HG02623 (cell line): ENCODE results near the gene MTHFR.

Experiments
- ATAC-seq: cut with Tn5 transposase; IDR thresholded peaks from one replicate; pipeline ENCODE4 v1.9.1; 2021; ENCODE audit warnings: moderate library complexity; ENCODE audit not compliant: unreplicated experiment

Gene MTHFR

DNA sequence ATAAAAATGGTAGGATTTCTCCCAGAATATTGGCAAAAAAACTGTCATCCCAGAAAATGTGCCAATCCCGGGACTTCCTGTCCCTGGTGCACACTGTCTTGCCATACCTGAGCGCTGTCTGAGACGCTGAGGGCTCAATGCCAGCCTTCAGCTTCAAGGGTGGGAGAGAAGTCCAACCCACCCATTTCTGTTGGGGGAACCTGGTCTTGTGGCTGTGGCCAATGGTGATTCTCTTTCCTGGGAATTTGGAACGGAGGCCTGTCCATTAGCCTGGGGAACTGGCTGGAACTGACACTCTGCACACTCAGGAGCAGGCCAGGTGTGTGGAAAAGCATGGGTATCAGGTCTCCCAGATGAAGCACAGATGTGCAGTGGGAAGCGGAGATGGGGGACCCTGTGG, 6.7 kb downstream of the MTHFR start:
- ATAC-seq, result no peak

- no peak for ATAC-seq
These were observed 8.1 kb downstream of the MTHFR start for GRCh38 chr1:11797525-11798216.

DNA sequence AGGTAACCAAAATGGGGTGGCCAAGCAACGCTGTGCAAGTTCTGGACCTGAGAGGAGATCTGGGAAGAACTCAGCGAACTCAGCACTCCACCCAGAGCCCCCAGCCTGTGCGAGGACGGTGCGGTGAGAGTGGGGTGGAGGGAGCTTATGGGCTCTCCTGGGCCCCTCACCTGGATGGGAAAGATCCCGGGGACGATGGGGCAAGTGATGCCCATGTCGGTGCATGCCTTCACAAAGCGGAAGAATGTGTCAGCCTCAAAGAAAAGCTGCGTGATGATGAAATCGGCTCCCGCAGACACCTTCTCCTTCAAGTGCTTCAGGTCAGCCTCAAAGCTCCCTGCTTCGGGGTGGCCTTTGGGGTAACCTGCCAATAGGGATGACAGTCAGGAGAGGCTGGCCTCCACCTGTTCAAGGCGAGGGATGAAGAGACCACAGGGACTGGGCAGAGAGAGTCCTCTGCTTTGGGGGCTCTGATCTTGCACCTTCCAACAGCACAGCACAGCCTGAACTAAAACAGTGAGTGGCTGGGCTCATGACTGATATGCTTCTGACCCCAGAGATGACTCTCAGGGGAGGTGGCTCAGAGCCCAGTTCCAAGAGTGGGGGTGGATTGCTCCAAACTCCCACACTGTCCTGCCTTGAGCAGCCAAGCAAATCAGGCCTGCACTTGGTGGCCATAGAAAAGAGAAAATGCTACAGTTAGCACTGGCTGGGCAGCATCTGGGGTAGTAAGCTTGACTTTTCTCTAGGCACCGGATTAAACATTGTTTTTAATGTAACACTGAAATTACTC, 9.5 kb downstream of the MTHFR start:
- ATAC-seq, result no peak

GRCh38 chr1:11795238-11795890, 10.4 kb downstream of the MTHFR start:
- no peak for ATAC-seq

- ATAC-seq, result no peak
These were observed 11.1 kb downstream of the MTHFR start for GRCh38 chr1:11794446-11795237.

DNA sequence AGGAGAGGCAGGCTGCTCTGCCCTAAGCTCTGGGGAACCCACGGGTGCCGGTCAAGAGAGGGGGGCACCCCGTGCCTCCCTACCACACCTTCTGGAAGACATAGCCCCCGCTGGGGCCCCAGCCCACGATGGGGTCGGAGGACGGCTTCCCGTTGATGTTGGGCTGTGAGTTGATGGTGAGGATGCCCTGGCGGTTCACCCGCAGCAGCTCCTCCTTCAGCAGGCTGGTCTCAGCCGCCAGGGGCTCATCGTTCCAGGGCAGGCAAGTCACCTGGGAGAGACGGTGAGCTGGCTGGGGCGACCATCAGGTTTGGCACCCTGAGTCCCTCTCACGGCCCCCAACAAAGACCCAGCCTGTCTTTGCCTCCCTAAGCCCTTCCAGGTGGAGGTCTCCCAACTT, 11.9 kb downstream of the MTHFR start:
- ATAC-seq, result no peak

- no peak for ATAC-seq
These were observed 13.7 kb downstream of the MTHFR start for GRCh38 chr1:11792106-11792505.

DNA sequence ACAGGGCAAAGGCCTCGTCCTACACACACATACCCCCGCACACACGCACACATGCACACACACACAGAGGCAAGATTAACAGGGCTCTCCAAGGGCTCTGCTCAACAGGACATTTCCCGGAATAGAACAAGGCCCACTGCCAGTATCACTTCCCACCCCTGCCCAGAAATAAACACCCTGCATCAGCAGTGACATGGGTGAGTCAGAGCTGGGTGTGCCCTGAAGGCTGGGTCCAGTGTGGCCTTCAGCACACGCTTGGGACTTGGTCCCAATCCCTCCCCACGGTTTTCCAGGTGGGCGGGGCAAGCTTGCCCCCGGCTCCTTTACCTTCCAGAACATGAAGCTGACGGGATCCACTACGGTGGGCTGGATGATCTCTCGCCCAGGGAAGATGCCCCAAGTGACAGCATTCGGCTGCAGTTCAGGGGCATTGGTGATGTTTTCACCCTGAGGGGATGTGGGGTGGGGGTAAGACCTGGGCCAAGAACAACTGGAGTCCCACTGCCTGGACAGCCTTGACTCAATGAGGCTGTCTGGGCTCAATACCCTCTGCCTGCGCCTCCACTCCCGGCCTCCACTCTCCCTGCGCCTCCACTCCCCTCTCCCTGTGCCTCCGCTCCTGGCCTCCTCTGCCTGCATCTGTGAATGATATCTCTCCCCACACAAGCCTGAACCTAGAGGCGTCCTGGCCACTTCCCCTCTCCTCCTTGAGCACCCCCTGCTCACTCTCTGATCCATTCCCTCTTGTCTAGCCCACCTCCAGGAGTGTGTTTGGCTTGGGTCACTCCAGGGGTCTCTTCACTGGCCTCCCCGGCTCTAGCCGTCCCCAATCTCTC, 14.7 kb downstream of the MTHFR start:
- no peak for ATAC-seq

GRCh38 chr1:11790101-11790879, 15.5 kb downstream of the MTHFR start:
- ATAC-seq, result no peak

GRCh38 chr1:11789126-11790067, 16.4 kb downstream of the MTHFR start:
- no peak for ATAC-seq

DNA sequence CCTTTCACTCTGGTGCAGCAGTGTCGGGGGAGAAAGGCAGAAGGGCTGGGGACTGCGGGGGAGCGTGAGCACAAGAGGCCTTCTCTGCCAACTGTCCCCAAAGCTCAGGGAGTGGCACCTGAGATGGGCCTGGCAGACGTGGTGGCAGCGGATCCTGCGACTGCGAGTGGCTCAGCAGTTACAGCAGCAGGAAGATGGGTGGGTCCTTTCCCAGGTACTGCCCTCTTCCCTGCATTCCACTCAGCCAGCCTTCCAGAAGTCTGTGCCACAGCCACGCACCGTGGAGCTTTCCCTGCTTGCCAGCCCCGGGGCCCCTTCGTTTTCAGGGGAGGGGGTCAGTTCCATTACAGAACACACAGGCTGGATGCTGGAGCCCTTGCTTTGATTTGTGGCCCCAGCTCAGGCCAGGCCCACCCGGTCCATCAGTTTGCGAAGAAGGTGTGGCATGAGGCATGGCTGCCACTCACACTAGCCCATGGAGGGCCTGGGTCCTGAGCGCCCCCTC, 17.2 kb downstream of the MTHFR start:
- ATAC-seq, result no peak

- ATAC-seq, result no peak
These were observed 17.8 kb downstream of the MTHFR start for GRCh38 chr1:11787804-11788436.

- ATAC-seq, result no peak
These were observed 18.4 kb downstream of the MTHFR start for GRCh38 chr1:11787251-11787803.

DNA sequence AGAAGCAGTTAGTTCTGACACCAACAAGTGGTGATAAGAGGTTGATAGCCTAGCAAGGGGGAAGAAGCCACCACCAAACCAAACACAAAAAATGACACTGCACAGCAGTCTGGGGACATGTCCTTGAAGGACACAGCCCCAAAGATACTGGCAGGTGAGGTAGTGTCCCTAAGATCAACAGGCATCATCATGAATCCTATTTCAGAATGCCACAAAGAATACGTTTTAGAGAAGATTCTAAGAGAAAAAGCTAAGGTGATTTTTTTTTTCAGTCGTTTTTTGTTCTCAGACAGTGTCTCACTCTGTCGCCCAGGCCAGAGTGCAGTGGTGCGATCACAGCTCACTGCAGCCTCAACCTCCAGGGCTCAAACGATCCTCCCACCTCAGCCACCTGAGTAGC, 19.6 kb downstream of the MTHFR start:
- no peak for ATAC-seq

GRCh38 chr1:11784993-11785769, 20.6 kb downstream of the MTHFR start:
- ATAC-seq, result no peak

- ATAC-seq, result no peak
These were observed 21.3 kb downstream of the MTHFR start for GRCh38 chr1:11784256-11784992.
